Mesenchymal stem cell (in vitro differentiated cells and primary cell): Measurements from ENCODE around the gene ATP9B.

Experiments used
- DNase-seq: peaks from one replicate; pipeline ENCODE4 v3.0.0-alpha.2; 2013
- H2AFZ ChIP-seq: one replicate; pipeline ENCODE4 v1.6.1; 2013; ENCODE audit warnings: low read depth, mild to moderate bottlenecking, control low read depth, inconsistent platforms, low read length, moderate library complexity
- H2AK5ac ChIP-seq: 2 replicates; pipeline ENCODE4 v1.6.1; 2013; ENCODE audit warnings: low read length, moderate library complexity, mild to moderate bottlenecking, inconsistent platforms; ENCODE audit not compliant: severe bottlenecking
- H2BK120ac ChIP-seq: one replicate; pipeline ENCODE4 v1.6.1; 2013; ENCODE audit warnings: low read depth, mild to moderate bottlenecking, inconsistent platforms, low read length, moderate library complexity
- H2BK12ac ChIP-seq, 2 experiments: one replicate each; pipeline ENCODE4 v1.6.1; 2013; ENCODE audit warnings: inconsistent platforms in 2 of 2, low read length in 2 of 2, mild to moderate bottlenecking in 2 of 2, moderate library complexity in 2 of 2, control low read depth in 1 of 2
- H2BK15ac ChIP-seq: one replicate; pipeline ENCODE4 v1.6.1; 2013; ENCODE audit warnings: mild to moderate bottlenecking, low read depth, inconsistent platforms; ENCODE audit not compliant: poor library complexity, severe bottlenecking
- H2BK5ac ChIP-seq: 2 replicates; pipeline ENCODE4 v1.6.1; 2013; ENCODE audit warnings: low read depth, mild to moderate bottlenecking, low read length, control low read depth, inconsistent platforms; ENCODE audit not compliant: poor library complexity, severe bottlenecking
- H3K14ac ChIP-seq, 2 experiments: one replicate each; pipeline ENCODE4 v1.6.1; 2013; ENCODE audit warnings: inconsistent platforms in 2 of 2, low read length in 2 of 2, control low read depth in 1 of 2, mild to moderate bottlenecking in 1 of 2, moderate library complexity in 1 of 2
- H3K18ac ChIP-seq, 2 experiments: one replicate each; pipeline ENCODE4 v1.6.1; 2013; ENCODE audit warnings: inconsistent platforms in 2 of 2, low read length in 2 of 2, control low read depth in 1 of 2, low read depth in 1 of 2, mild to moderate bottlenecking in 1 of 2
- H3K23ac ChIP-seq, 2 experiments: one replicate each; pipeline ENCODE4 v1.6.1; 2013; ENCODE audit warnings: inconsistent platforms in 2 of 2, low read length in 2 of 2, mild to moderate bottlenecking in 2 of 2, moderate library complexity in 2 of 2, control low read depth in 1 of 2
- H3K27ac ChIP-seq: 2 replicates; pipeline ENCODE4 v1.5.1; 2013; ENCODE audit warnings: mild to moderate bottlenecking, moderate library complexity, low read length, control low read depth, inconsistent platforms; ENCODE audit not compliant: poor library complexity, severe bottlenecking
- H3K27me3 ChIP-seq, 2 experiments: 2 replicates each; pipeline versions ENCODE4 v1.6.1 to v1.7.0; 2013; ENCODE audit warnings: low read length in 2 of 2, mild to moderate bottlenecking in 2 of 2, moderate library complexity in 2 of 2, control low read depth in 1 of 2, inconsistent platforms in 1 of 2; ENCODE audit not compliant: control insufficient read depth in 1 of 2, insufficient read depth in 1 of 2
- H3K36me3 ChIP-seq, 2 experiments: 2 replicates each; pipeline versions ENCODE4 v1.6.1 to v1.7.0; 2013; ENCODE audit warnings: low read length in 2 of 2, control low read depth in 1 of 2, inconsistent platforms in 1 of 2, low read depth in 1 of 2, mild to moderate bottlenecking in 1 of 2; ENCODE audit not compliant: insufficient read depth in 2 of 2, control insufficient read depth in 1 of 2
- H3K4ac ChIP-seq, 2 experiments: one replicate each; pipeline ENCODE4 v1.6.1; 2013; ENCODE audit warnings: inconsistent platforms in 2 of 2, low read length in 2 of 2, mild to moderate bottlenecking in 2 of 2, moderate library complexity in 2 of 2, control low read depth in 1 of 2, low read depth in 1 of 2
- H3K4me1 ChIP-seq: 2 replicates; pipeline ENCODE4 v1.6.1; 2013; ENCODE audit warnings: low read depth, low read length, control low read depth; ENCODE audit not compliant: control insufficient read depth, insufficient read depth
- H3K4me2 ChIP-seq: 2 replicates; pipeline ENCODE4 v1.6.1; 2013; ENCODE audit warnings: low read length, mild to moderate bottlenecking, inconsistent platforms; ENCODE audit not compliant: poor library complexity, severe bottlenecking
- H3K4me3 ChIP-seq, 2 experiments: 2 replicates each; pipeline versions ENCODE4 v1.5.1 to v1.7.0; 2013; ENCODE audit warnings: low read length in 2 of 2, mild to moderate bottlenecking in 2 of 2, control low read depth in 1 of 2, low read depth in 1 of 2; ENCODE audit not compliant: insufficient read depth in 1 of 2
- H3K79me1 ChIP-seq: replicated peaks from 2 replicates; pipeline ENCODE4 v1.6.1; 2013; ENCODE audit warnings: mild to moderate bottlenecking, control low read depth, low read length, inconsistent platforms; ENCODE audit not compliant: poor library complexity, severe bottlenecking
- H3K9ac ChIP-seq: 2 replicates; pipeline ENCODE4 v1.7.0; 2013; ENCODE audit warnings: mild to moderate bottlenecking, low read length, moderate library complexity
- H3K9me3 ChIP-seq: 2 replicates; pipeline ENCODE4 v1.7.0; 2013; ENCODE audit warnings: mild to moderate bottlenecking, low read length; ENCODE audit not compliant: control insufficient read depth
- H4K8ac ChIP-seq: one replicate; pipeline ENCODE4 v1.6.1; 2013; ENCODE audit warnings: inconsistent platforms, mild to moderate bottlenecking, low read length, moderate library complexity
- H4K91ac ChIP-seq: one replicate; pipeline ENCODE4 v1.6.1; 2013; ENCODE audit warnings: mild to moderate bottlenecking, low read length, inconsistent platforms
- WGBS: methylation state at CpG from one replicate; pipeline ENCODE4 v1.1.7; 2013; ENCODE audit warnings: mixed read lengths; 5-methylcytosine and 5-hydroxymethylcytosine counted together

The ATP9B gene

DNA sequence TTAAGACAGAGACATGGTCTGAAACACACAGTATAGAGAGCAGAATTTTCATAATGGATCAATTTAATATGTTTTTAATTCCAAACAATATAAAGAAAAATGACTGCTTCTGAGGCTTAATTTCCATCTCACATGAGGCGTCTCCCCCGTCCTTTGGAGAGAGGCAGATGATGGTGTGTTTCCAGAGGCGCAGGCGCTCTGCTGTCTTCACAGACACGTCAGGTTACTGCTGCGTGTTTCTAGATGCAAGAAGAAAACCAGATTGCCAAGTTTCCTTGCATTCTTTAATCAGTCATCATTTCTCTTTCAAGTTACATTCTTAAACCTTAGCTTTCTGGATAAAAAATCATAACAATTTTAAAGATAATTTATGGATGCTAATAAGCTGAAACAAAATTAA lies 160.2 kb downstream of the ATP9B start:
- H3K9ac ChIP-seq = no peak overlapping the region
- no peak overlapping the region for H3K4me2 ChIP-seq
- H3K4me1 ChIP-seq = peaks cover 2% of the 10 kb centered on the region
- H3K18ac ChIP-seq = no peak overlapping the region
- no peak overlapping the region for H3K14ac ChIP-seq
- H2BK12ac ChIP-seq = no peak overlapping the region
- no peaks in the 10 kb centered on the region for H3K9me3 ChIP-seq
- peaks cover 3% of the 10 kb centered on the region for H3K79me1 ChIP-seq
- H3K23ac ChIP-seq = no peak overlapping the region
- H2BK5ac ChIP-seq = no peak overlapping the region
- H2AK5ac ChIP-seq = no peak overlapping the region
- no peaks in the 10 kb centered on the region for H3K27me3 ChIP-seq
- H3K4ac ChIP-seq = no peak overlapping the region
- peaks cover 3 to 6% of the 10 kb centered on the region in 2 experiments for H3K36me3 ChIP-seq
- H2BK120ac ChIP-seq = no peak overlapping the region
- no peak for DNase-seq
- no peak overlapping the region for H2BK15ac ChIP-seq
- H4K91ac ChIP-seq = no peak overlapping the region
- H4K8ac ChIP-seq = no peak overlapping the region
- H3K27ac ChIP-seq = no peak overlapping the region
- WGBS = 96% methylated on average over 5 of the region's 6 CpGs
- no peak overlapping the region for H3K4me3 ChIP-seq
- H2AFZ ChIP-seq = no peak overlapping the region

DNA sequence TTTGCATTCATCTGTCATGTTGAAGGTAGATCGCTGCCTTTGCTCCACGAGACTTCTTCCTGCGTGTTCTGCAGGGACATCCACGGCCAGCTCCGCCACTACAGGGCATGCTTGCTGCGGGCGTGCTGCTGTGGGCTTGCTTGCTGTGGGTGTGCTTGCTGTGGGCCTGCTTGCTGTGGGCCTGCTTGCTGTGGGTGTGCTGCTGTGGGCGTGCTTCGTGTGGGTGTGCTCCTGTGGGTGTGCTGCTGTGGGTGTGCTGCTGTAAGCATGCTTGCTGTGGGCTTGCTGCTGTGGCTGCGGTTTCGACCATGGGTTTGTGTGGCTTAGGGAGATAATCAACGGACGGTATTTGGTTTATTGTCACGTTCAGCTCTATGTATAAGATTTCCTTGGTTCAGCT lies 165.2 kb downstream of the ATP9B start:
- Histone ChIP-seq H3K27me3 (no peaks in the 10 kb centered on the region), H3K14ac (no peak overlapping the region), H3K4ac (no peak overlapping the region), H3K4me1 (peaks cover 2% of the 10 kb centered on the region), H3K36me3 (peaks cover 0 to 3% of the 10 kb centered on the region in 2 experiments), H2BK120ac (no peak overlapping the region), H3K4me3 (no peak overlapping the region), H2AK5ac (no peak overlapping the region), H3K23ac (no peak overlapping the region), H3K18ac (no peak overlapping the region), H3K4me2 (no peak overlapping the region), H2BK12ac (no peak overlapping the region), H4K91ac (peak overlapping the region; percentile 9), H3K9ac (no peak overlapping the region), H2BK15ac (no peak overlapping the region), H3K9me3 (no peaks in the 10 kb centered on the region), H3K79me1 (peaks cover 3% of the 10 kb centered on the region), H3K27ac (no peak overlapping the region), H4K8ac (no peak overlapping the region), H2BK5ac (no peak overlapping the region), H2AFZ (no peak overlapping the region)
- no peak for DNase-seq
- WGBS = 96% methylated on average over 11 of the region's 14 CpGs

GRCh38 chr18:79239631-79240030 lies 170.4 kb downstream of the ATP9B start:
- Histone ChIP-seq H2BK5ac (no peak overlapping the region), H3K4me2 (peak overlapping the region; percentile 24), H2BK12ac (no peak overlapping the region), H3K27me3 (no peaks in the 10 kb centered on the region), H3K4ac (no peak overlapping the region), H4K91ac (no peak overlapping the region), H3K23ac (no peak overlapping the region), H4K8ac (no peak overlapping the region), H2AFZ (no peak overlapping the region), H3K9me3 (no peaks in the 10 kb centered on the region), H3K27ac (no peak overlapping the region), H3K18ac (no peak overlapping the region), H3K4me3 (no peak overlapping the region), H3K9ac (no peak overlapping the region), H3K14ac (no peak overlapping the region), H3K36me3 (peaks cover 0 to 3% of the 10 kb centered on the region in 2 experiments), H2BK120ac (no peak overlapping the region), H2BK15ac (no peak overlapping the region), H3K4me1 (peaks cover 10% of the 10 kb centered on the region), H3K79me1 (peaks cover 7% of the 10 kb centered on the region), H2AK5ac (no peak overlapping the region)
- DNase-seq = no peak
- 98% methylated on average over 12 of the region's 12 CpGs for WGBS

GRCh38 chr18:79241755-79242154 lies 172.6 kb downstream of the ATP9B start:
- Histone ChIP-seq H2AK5ac (no peak overlapping the region), H3K14ac (no peak overlapping the region), H2BK120ac (no peak overlapping the region), H2BK5ac (no peak overlapping the region), H2BK12ac (no peak overlapping the region), H3K36me3 (peaks cover 0 to 8% of the 10 kb centered on the region in 2 experiments), H4K8ac (no peak overlapping the region), H3K4me3 (no peak overlapping the region), H3K4me1 (peaks cover 12% of the 10 kb centered on the region), H3K27me3 (no peaks in the 10 kb centered on the region), H3K23ac (no peak overlapping the region), H3K4me2 (no peak overlapping the region), H4K91ac (no peak overlapping the region), H3K9ac (no peak overlapping the region), H3K4ac (no peak overlapping the region), H3K27ac (no peak overlapping the region), H3K9me3 (no peaks in the 10 kb centered on the region), H3K79me1 (peaks cover 9% of the 10 kb centered on the region), H2BK15ac (no peak overlapping the region), H3K18ac (no peak overlapping the region), H2AFZ (no peak overlapping the region)
- no peak for DNase-seq
- 90% methylated on average over 8 of the region's 8 CpGs for WGBS
